ENCODE results near the gene CPS1. TPM values are rescaled to one million over a fixed set of nuclear protein-coding genes. Genes with fewer than 3 reads are reported as not detected.

Gene CPS1
- total RNA-seq, 1 donor from 2014 or later = 3.1 TPM

GRCh38 chr2:210586381-210586780, 30.0 kb downstream of the CPS1 start:
- Histone ChIP-seq H3K27me3 (no peaks in the 10 kb centered on the region), H3K4me1 (no peaks in the 10 kb centered on the region), H3K27ac (no peak overlapping the region), H3K36me3 (no peaks in the 10 kb centered on the region), H3K4me3 (no peak overlapping the region), H3K9me3 (no peaks in the 10 kb centered on the region)
- ATAC-seq (no peak), DNase-seq (no peak)
- TF ChIP-seq CTCF (IDR thresholded peaks at IDR 0.05) = no peak
- intact Hi-C loops (cut with DNase I) = no loop called here

GRCh38 chr2:210591663-210592062, 35.3 kb downstream of the CPS1 start:
- Histone ChIP-seq H3K9me3 (no peaks in the 10 kb centered on the region), H3K27ac (no peak overlapping the region), H3K27me3 (no peaks in the 10 kb centered on the region), H3K4me3 (no peak overlapping the region), H3K4me1 (no peaks in the 10 kb centered on the region), H3K36me3 (no peaks in the 10 kb centered on the region)
- DNase-seq = no peak
- no peak for ATAC-seq
- no peak for TF ChIP-seq CTCF (IDR thresholded peaks at IDR 0.05)
- intact Hi-C loops (cut with DNase I) = no loop called here

- DNase-seq (no peak), ATAC-seq (no peak)
- no peak overlapping the region for H3K4me3 ChIP-seq
- no peak for TF ChIP-seq CTCF (IDR thresholded peaks at IDR 0.05)
- no peak overlapping the region for H3K27ac ChIP-seq
- no peaks in the 10 kb centered on the region for H3K36me3 ChIP-seq
- no peaks in the 10 kb centered on the region for H3K27me3 ChIP-seq
- H3K4me1 ChIP-seq = no peaks in the 10 kb centered on the region
- no peaks in the 10 kb centered on the region for H3K9me3 ChIP-seq
- intact Hi-C loops (cut with DNase I) = no loop called here
These were observed 36.3 kb downstream of the CPS1 start for GRCh38 chr2:210592726-210593125.

GRCh38 chr2:210593166-210593565, 36.8 kb downstream of the CPS1 start:
- no peak for DNase-seq
- no peak overlapping the region for H3K4me3 ChIP-seq
- H3K9me3 ChIP-seq = no peaks in the 10 kb centered on the region
- no peak overlapping the region for H3K27ac ChIP-seq
- H3K36me3 ChIP-seq = no peaks in the 10 kb centered on the region
- no peak for ATAC-seq
- H3K4me1 ChIP-seq = no peaks in the 10 kb centered on the region
- TF ChIP-seq CTCF (IDR thresholded peaks at IDR 0.05) = no peak
- no peaks in the 10 kb centered on the region for H3K27me3 ChIP-seq
- intact Hi-C loops (cut with DNase I) = no loop called here

- TF ChIP-seq CTCF (IDR thresholded peaks at IDR 0.05) = no peak
- no peak overlapping the region for H3K27ac ChIP-seq
- H3K4me1 ChIP-seq = no peaks in the 10 kb centered on the region
- intact Hi-C loops (cut with DNase I) = no loop called here
- no peaks in the 10 kb centered on the region for H3K36me3 ChIP-seq
- no peak overlapping the region for H3K4me3 ChIP-seq
- H3K9me3 ChIP-seq = no peaks in the 10 kb centered on the region
- no peaks in the 10 kb centered on the region for H3K27me3 ChIP-seq
- ATAC-seq (no peak), DNase-seq (no peak)
These were observed 41.8 kb downstream of the CPS1 start for GRCh38 chr2:210598219-210598618.

- Histone ChIP-seq H3K9me3 (no peaks in the 10 kb centered on the region), H3K27ac (no peak overlapping the region), H3K36me3 (no peaks in the 10 kb centered on the region), H3K4me1 (no peaks in the 10 kb centered on the region), H3K27me3 (no peaks in the 10 kb centered on the region), H3K4me3 (no peak overlapping the region)
- DNase-seq (no peak), ATAC-seq (no peak)
- TF ChIP-seq CTCF (IDR thresholded peaks at IDR 0.05) = no peak
- intact Hi-C loops (cut with DNase I) = no loop called here
These were observed 43.1 kb downstream of the CPS1 start for GRCh38 chr2:210599476-210599875.

Measured in upper lobe of right lung (tissue), 1 donor.